Peyer's patch (tissue), 4 donors: ENCODE results near the gene METTL14.

Source experiments
- CTCF ChIP-seq, 6 experiments: fragments of 450-650 bp in 4 of 6; fragments of 200-600 bp in 2 of 6; sonication (generic) in 1 of 6; IDR thresholded peaks; one replicate each; pipeline ENCODE4 v1.5.1; 2017 to 2019; ENCODE audit warnings: antibody characterized with exemption in 6 of 6, mild to moderate bottlenecking in 3 of 6, moderate library complexity in 1 of 6
- POLR2A ChIP-seq, 2 donors: fragments of 450-650 bp; IDR thresholded peaks; one replicate each; pipeline ENCODE4 v1.5.1; 2017; ENCODE audit warnings: antibody characterized with exemption in 2 of 2, mild to moderate bottlenecking in 2 of 2, moderate library complexity in 2 of 2

- TF ChIP-seq POLR2A (IDR thresholded peaks at IDR 0.05) (no peak), CTCF (IDR thresholded peaks at IDR 0.05) (no peak)
Measured at GRCh38 chr4:118721752-118722151, 36.6 kb downstream of the METTL14 start.
